HL-60 (cell line): ENCODE data around the gene FGGY.

Experiments used
- POLR2AphosphoS5 ChIP-seq: IDR thresholded peaks from 2 replicates; pipeline ENCODE4 v1.6.1; 2012; ENCODE audit warnings: low read depth
- TF ChIP-seq, protein P1 (sequence below): IDR thresholded peaks from one replicate; pipeline ENCODE4 v1.5.1; 2011; ENCODE audit warnings: low read length, control low read depth, inconsistent platforms; ENCODE audit not compliant: insufficient read depth

DNA sequence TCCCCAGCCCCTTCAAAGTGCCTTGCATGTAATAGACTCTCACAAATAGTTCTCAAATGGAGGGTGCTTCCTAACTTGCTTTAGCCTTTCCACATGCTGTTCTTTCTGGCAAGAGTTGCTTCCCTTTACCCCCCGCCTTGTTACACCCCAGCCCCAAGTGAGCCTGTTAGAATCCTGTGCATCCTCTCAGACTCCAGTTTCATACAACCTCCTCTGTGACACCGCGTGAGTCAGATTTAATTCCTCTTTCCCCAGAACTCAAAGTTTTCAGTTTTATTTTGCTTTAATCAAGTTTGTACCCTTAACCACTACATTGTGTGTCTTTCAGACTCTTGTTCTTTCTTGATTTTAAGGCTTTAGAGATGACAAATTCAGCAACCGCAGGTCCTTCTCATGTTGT, 283.4 kb downstream of the FGGY start:
- no peak for TF ChIP-seq POLR2AphosphoS5
- TF ChIP-seq, protein P1, sequence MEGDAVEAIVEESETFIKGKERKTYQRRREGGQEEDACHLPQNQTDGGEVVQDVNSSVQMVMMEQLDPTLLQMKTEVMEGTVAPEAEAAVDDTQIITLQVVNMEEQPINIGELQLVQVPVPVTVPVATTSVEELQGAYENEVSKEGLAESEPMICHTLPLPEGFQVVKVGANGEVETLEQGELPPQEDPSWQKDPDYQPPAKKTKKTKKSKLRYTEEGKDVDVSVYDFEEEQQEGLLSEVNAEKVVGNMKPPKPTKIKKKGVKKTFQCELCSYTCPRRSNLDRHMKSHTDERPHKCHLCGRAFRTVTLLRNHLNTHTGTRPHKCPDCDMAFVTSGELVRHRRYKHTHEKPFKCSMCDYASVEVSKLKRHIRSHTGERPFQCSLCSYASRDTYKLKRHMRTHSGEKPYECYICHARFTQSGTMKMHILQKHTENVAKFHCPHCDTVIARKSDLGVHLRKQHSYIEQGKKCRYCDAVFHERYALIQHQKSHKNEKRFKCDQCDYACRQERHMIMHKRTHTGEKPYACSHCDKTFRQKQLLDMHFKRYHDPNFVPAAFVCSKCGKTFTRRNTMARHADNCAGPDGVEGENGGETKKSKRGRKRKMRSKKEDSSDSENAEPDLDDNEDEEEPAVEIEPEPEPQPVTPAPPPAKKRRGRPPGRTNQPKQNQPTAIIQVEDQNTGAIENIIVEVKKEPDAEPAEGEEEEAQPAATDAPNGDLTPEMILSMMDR: no peak
